Pancreas (tissue), 10 donors: ENCODE results near the gene EFNA5. TPM values are rescaled to one million over a fixed set of nuclear protein-coding genes. Genes with fewer than 3 reads are reported as not detected.

Source experiments
- ATAC-seq, 4 donors: fragments of 200-7000 bp; cut with Tn5 transposase; one replicate each; pipeline versions ENCODE4 v1.8.0 to v1.9.1; 2020; ENCODE audit warnings: mild to moderate bottlenecking in 4 of 4, moderate library complexity in 4 of 4
- DNase-seq, 6 donors: peaks; one replicate each; pipeline ENCODE4 v3.0.0-alpha.2; 2020
- FAIRE-seq: peaks from 2 replicates; lab custom pipeline; 2012; peaks lifted over from hg19 to GRCh38; lab: Jason Lieb, UNC
- H3K27ac ChIP-seq, 4 donors: fragments of 200-600 bp; sonication (generic); 1 replicate in 3 of 4; 2 replicates in 1 of 4; pipeline versions ENCODE4 v1.5.0 to v1.8.0; 2020
- H3K27me3 ChIP-seq, 4 donors: fragments of 200-600 bp; one replicate each; pipeline ENCODE4 v1.8.0; 2021
- H3K36me3 ChIP-seq, 3 donors: fragments of 200-600 bp; sonication (generic) in 1 of 3; one replicate each; pipeline versions ENCODE4 v1.5.0 to v1.8.0; 2020 to 2021
- H3K4me1 ChIP-seq, 3 donors: fragments of 200-600 bp; one replicate each; pipeline ENCODE4 v1.8.0; 2021
- H3K4me3 ChIP-seq, 4 donors: fragments of 200-600 bp; sonication (generic) in 2 of 4; one replicate each; pipeline versions ENCODE4 v1.5.0 to v1.8.0; 2020 to 2021
- H3K9me3 ChIP-seq, 4 donors: fragments of 200-600 bp; one replicate each; pipeline ENCODE4 v1.8.0; 2021
- WGBS, 2 donors: extraction: QIAGEN DNeasy Blood & Tissue Kit; methylation state at CpG; one replicate each; pipeline ENCODE4 v1.1.7; 2013; 5-methylcytosine and 5-hydroxymethylcytosine counted together
- intact Hi-C, 3 donors: fragments of 100-400 bp; cut with DNase I; formaldehyde crosslinking; loops; one replicate each; pipeline versions ENCODE4 v1.11.1 to v1.14.2; 2022
- polyA plus RNA-seq, 2 donors: library from polyadenylated mRNA; stranded (reverse); fragments of 200-250 nt; gene quantifications; one replicate each; pipeline ENCODE4 v1.2.3, GENCODE V29; 2013
- total RNA-seq, 6 donors: library from RNA; stranded (reverse); fragmentation: NEBNext Ultra II Directional in 4 of 6; extraction: Animal tissue kit (Norgen Biotek cat#: 25700) in 4 of 6; gene quantifications; one replicate each; pipeline versions ENCODE4 v1.2.1 to v1.2.4, GENCODE V29; 2021 to 2023
- TF ChIP-seq, protein P1 (sequence below), 4 donors: fragments of 200-600 bp; sonication (generic) in 3 of 4; IDR thresholded peaks; one replicate each; pipeline versions ENCODE4 v1.5.0 to v1.8.0; 2021; ENCODE audit warnings: antibody characterized with exemption in 4 of 4
- donor health status: healthy with polysubstance abuse.
- donor health status: DM: no; HTN: no; CAD: no; lungs with moderate emphysema.
- donor health status: DM: no; HTN: no; CAD: no.
- donor health status: control.
- donor health status: control.
- donor health status: Bipolar disorder and iron deficiency.
- donor health status: DM: yes; HTN: yes; CAD: no.
- donor health status: DM: no; HTN: no; CAD: no.
- donor health status: DM: no; HTN: no; CAD: no.
- donor health status: DM: yes; HTN: yes; CAD: no.

EFNA5 gene
- total and polyA plus RNA-seq, 8 donors: 0.23 to 3.8 (median 2.1) TPM

DNA sequence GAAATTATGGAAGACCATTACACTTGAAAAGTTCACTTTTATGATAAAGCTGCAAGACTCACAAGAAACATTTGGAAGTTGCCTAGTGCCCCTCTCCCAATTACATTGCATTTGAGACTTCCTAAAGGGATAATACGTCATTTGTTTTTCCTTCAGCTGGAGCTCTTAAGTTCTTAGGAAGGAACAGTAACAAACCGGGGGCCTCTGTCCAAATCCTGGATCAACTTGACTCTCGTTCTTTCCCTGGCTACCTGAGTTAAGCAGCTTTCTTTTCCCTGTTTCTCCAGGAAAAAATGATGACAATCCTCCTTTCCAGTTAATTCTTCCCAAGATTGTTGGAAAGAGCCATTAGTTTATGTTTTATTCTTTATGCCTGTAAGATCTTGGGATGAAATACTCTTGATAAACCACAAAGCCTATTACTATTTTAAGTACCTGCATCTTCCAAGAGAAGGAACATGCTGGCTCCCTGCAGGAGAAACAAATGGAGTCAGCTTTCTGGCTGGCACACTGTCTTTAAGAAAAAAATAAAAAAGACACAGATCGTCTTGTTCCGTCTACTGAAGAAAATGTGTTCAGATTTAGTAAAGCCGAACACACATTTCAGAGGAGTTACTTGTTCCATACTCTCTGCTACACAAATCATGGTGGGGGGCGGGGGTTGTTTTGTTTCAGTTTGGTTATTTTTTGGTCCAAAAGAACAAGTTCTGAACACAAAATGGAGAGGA lies 297.9 kb downstream of the EFNA5 start:
- no peak for ATAC-seq
- TF ChIP-seq, protein P1, sequence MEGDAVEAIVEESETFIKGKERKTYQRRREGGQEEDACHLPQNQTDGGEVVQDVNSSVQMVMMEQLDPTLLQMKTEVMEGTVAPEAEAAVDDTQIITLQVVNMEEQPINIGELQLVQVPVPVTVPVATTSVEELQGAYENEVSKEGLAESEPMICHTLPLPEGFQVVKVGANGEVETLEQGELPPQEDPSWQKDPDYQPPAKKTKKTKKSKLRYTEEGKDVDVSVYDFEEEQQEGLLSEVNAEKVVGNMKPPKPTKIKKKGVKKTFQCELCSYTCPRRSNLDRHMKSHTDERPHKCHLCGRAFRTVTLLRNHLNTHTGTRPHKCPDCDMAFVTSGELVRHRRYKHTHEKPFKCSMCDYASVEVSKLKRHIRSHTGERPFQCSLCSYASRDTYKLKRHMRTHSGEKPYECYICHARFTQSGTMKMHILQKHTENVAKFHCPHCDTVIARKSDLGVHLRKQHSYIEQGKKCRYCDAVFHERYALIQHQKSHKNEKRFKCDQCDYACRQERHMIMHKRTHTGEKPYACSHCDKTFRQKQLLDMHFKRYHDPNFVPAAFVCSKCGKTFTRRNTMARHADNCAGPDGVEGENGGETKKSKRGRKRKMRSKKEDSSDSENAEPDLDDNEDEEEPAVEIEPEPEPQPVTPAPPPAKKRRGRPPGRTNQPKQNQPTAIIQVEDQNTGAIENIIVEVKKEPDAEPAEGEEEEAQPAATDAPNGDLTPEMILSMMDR (IDR thresholded peaks at IDR 0.05): no peak
- intact Hi-C loops: no loop called here
- Histone ChIP-seq H3K4me1 (no peaks in the 10 kb centered on the region), H3K27ac (no peak overlapping the region), H3K27me3 (no peaks in the 10 kb centered on the region), H3K9me3 (no peaks in the 10 kb centered on the region), H3K36me3 (no peaks in the 10 kb centered on the region), H3K4me3 (no peak overlapping the region)
- 70 to 75% methylated on average over 7 of the region's 7 CpGs for WGBS, 2 donors
- DNase-seq: no peak
- FAIRE-seq: no peak

DNA sequence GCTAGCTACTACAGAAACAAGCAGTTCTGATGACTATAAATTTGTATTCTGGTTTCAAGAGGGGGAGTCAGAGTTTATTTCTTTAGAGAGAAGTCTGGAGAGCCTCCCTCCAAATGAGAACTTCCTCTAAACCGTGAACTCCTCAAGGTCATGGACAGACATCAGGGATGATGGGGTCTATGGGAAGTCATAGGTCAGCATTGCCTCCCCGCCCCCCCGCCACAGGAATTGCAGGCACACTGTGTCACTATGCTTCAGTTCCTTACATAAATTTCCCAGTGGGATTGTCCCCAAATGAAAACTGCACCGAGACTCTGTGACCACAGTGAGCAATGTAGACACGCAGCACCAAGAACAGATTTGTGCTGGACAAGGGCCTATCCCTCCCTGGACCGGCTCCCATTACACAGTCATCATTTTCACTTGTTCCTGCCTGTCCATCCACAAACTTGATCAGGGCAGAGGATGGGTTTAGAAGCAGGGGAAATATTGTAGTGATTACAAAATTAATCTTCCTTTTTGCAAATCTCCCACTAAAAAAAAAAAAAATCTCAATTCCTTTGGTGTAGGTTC lies 300.3 kb downstream of the EFNA5 start:
- Histone ChIP-seq H3K36me3 (no peaks in the 10 kb centered on the region), H3K27me3 (no peaks in the 10 kb centered on the region), H3K4me3 (no peak overlapping the region), H3K27ac (no peak overlapping the region), H3K4me1 (no peaks in the 10 kb centered on the region), H3K9me3 (no peaks in the 10 kb centered on the region)
- FAIRE-seq: no peak
- TF ChIP-seq, protein P1 (IDR thresholded peaks at IDR 0.05): no peak
- intact Hi-C loops: no loop called here
- ATAC-seq: no peak
- no peak for DNase-seq
- 79 to 80% methylated on average over 6 of the region's 6 CpGs for WGBS, 2 donors

DNA sequence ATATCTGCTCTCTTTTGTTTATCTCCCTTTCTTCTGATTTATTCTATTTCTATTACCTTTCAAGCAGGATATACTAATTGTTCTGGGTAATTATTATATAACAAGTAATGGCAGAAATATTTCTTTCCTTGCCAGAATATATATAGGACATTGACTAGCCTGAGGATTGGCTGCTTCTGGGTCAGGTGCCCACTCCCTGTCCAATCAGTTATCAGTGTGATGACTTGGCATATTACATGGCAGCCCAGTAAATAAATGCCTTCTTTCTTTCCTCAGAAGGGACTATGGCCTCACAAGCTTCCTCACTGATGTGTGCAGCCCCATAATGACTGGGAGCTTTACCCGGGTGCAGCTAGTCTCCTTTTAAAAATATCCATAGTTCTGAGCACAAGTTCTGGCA lies 301.1 kb downstream of the EFNA5 start:
- H3K27ac ChIP-seq: no peak overlapping the region
- H3K4me3 ChIP-seq: no peak overlapping the region
- H3K36me3 ChIP-seq: no peaks in the 10 kb centered on the region
- no peaks in the 10 kb centered on the region for H3K4me1 ChIP-seq
- 86 to 92% methylated on average over 1 of the region's 1 CpG for WGBS, 2 donors
- no peak for FAIRE-seq
- no peak for DNase-seq
- no peaks in the 10 kb centered on the region for H3K9me3 ChIP-seq
- intact Hi-C loops: no loop called here
- TF ChIP-seq, protein P1 (IDR thresholded peaks at IDR 0.05): no peak
- no peak for ATAC-seq
- H3K27me3 ChIP-seq: no peaks in the 10 kb centered on the region

DNA sequence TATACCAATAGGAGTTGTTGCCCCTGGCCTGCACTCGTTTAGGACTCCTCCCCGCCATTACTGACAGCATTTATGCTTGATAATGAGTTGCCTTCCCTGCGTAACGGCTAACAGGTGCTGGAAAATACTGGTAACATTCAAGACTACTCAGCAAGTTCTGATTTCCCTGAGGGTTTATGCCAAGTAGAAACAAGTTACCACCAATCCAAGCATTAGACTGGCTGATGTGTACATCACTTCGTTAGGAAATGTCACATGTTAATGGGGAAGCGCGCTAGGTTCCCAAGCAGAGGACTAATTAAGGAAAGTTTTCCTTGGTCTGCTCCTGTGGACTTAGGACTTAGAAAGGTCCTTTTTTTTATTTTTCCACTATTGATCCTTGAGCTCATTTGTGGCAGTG lies 302.1 kb downstream of the EFNA5 start:
- intact Hi-C loops: no loop called here
- Histone ChIP-seq H3K27ac (no peak overlapping the region), H3K27me3 (no peaks in the 10 kb centered on the region), H3K4me3 (no peak overlapping the region), H3K36me3 (no peaks in the 10 kb centered on the region), H3K9me3 (no peaks in the 10 kb centered on the region), H3K4me1 (no peaks in the 10 kb centered on the region)
- 64 to 75% methylated on average over 7 of the region's 7 CpGs for WGBS, 2 donors
- DNase-seq: no peak
- ATAC-seq: no peak
- TF ChIP-seq, protein P1 (IDR thresholded peaks at IDR 0.05): no peak
- FAIRE-seq: no peak

DNA sequence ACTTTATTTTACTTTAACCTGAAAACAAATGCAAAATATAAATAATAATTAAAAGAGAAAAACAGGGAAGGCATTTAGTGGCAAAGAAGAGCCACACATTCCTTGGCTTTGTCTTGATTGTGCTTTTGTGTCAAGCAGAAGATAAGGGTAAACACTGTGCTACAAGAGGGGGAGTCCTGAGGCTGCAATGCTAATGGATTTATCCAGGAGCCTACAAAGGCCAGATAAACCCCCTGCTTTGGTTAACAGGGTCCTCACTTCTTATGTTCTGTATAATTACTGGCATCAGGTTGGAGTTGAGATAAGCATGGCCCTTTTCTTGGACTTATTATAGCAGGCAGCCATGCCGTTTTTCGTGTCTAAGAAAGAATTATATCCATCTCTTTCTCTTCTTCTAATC lies 302.8 kb downstream of the EFNA5 start:
- TF ChIP-seq, protein P1 (IDR thresholded peaks at IDR 0.05): no peak
- H3K27me3 ChIP-seq: no peaks in the 10 kb centered on the region
- ATAC-seq (no peak), FAIRE-seq (no peak), DNase-seq (no peak)
- whole genome bisulfite sequencing, 2 donors: 82 to 88% methylated on average over 2 of the region's 2 CpGs
- no peak overlapping the region for H3K4me3 ChIP-seq
- H3K27ac ChIP-seq: no peak overlapping the region
- H3K36me3 ChIP-seq: no peaks in the 10 kb centered on the region
- intact Hi-C loops: no loop called here
- no peaks in the 10 kb centered on the region for H3K4me1 ChIP-seq
- H3K9me3 ChIP-seq: no peaks in the 10 kb centered on the region
